Left kidney (tissue), 8 donors: ENCODE data around the gene ARHGEF18. TPM values are rescaled to one million over a fixed set of nuclear protein-coding genes. Genes with fewer than 3 reads are reported as not detected.
"Not testable (repeated sequence)": the region's sequence is repeated elsewhere in the genome, so short reads cannot be mapped to it uniquely, and the experiment has no call there.

Experiments
- DNase-seq: peaks from one replicate; pipeline ENCODE4 v3.0.0-alpha.2; 2013
- long read RNA-seq, 8 donors: transcript quantifications; one replicate each; lab custom pipeline, GENCODE V29; 2026
- polyA plus RNA-seq: library from polyadenylated mRNA; unstranded; fragments of 120-200 nt; gene quantifications from one replicate; pipeline ENCODE4 v1.2.1, GENCODE V29; 2013; ENCODE audit not compliant: insufficient read length

The ARHGEF18 gene
- polyA plus RNA-seq: 26.6 TPM
- long read RNA-seq, donor 1: 0 reads
- long read RNA-seq, donor 2: 0 reads
- long read RNA-seq, donor 3: 0 reads
- long read RNA-seq, donor 4: 0 reads
- long read RNA-seq, donor 5: 0 reads
- long read RNA-seq, donor 6, partial matches to known transcripts: 15 of 15 reads
- long read RNA-seq, donor 6, other reads (novel, unspliced or antisense): 0 of 15 reads
- long read RNA-seq, donor 7, partial matches to known transcripts: 17 of 17 reads
- long read RNA-seq, donor 7, other reads (novel, unspliced or antisense): 0 of 17 reads
- long read RNA-seq, donor 8: 0 reads

GRCh38 chr19:7348587-7349230 lies at the start of gene ARHGEF18:
Gene ARHGEF18, plus strand, starts transcription at chr19:7348937. Its CDS starts 13,954 bp downstream, at chr19:7362891.
- DNase-seq: no peak

GRCh38 chr19:7301525-7301924 lies 47.2 kb upstream of the ARHGEF18 start:
- no peak for DNase-seq

- no peak for DNase-seq
Observed at GRCh38 chr19:7303470-7303869, 45.3 kb upstream of the ARHGEF18 start.

- DNase-seq: no peak
Observed at GRCh38 chr19:7304200-7304599, 44.5 kb upstream of the ARHGEF18 start.

- no peak for DNase-seq
Observed at GRCh38 chr19:7307590-7308218, 41.0 kb upstream of the ARHGEF18 start.

GRCh38 chr19:7308327-7308726 lies 40.4 kb upstream of the ARHGEF18 start:
- not testable (repeated sequence) for DNase-seq

- DNase-seq: no peak
Observed at GRCh38 chr19:7311911-7312310, 36.8 kb upstream of the ARHGEF18 start.

- no peak for DNase-seq
Observed at GRCh38 chr19:7312816-7313215, 35.9 kb upstream of the ARHGEF18 start.

- DNase-seq: no peak
Observed at GRCh38 chr19:7318176-7318575, 30.6 kb upstream of the ARHGEF18 start.

GRCh38 chr19:7326105-7326877 lies 22.4 kb upstream of the ARHGEF18 start:
- no peak for DNase-seq

- DNase-seq: no peak
Observed at GRCh38 chr19:7327802-7328201, 20.9 kb upstream of the ARHGEF18 start.

GRCh38 chr19:7328647-7329046 lies 20.1 kb upstream of the ARHGEF18 start:
- DNase-seq: no peak

GRCh38 chr19:7331446-7331845 lies 17.3 kb upstream of the ARHGEF18 start:
- no peak for DNase-seq

GRCh38 chr19:7333198-7334118 lies 15.3 kb upstream of the ARHGEF18 start:
- no peak for DNase-seq

GRCh38 chr19:7336321-7336973 lies 12.3 kb upstream of the ARHGEF18 start:
- DNase-seq: no peak

- no peak for DNase-seq
Observed at GRCh38 chr19:7337380-7338194, 11.2 kb upstream of the ARHGEF18 start.

GRCh38 chr19:7340959-7341837 lies 7.5 kb upstream of the ARHGEF18 start:
- peak; percentile 87 for DNase-seq

GRCh38 chr19:7342143-7342542 lies 6.6 kb upstream of the ARHGEF18 start:
- DNase-seq: no peak

GRCh38 chr19:7346488-7346971 lies 2.2 kb upstream of the ARHGEF18 start:
- no peak for DNase-seq
